ENCODE results near the gene MYO7A.
"Not testable (repeated sequence)": the region's sequence is repeated elsewhere in the genome, so short reads cannot be mapped to it uniquely, and the experiment has no call there.

Gene MYO7A

GRCh38 chr11:77096591-77097019 is 31.4 kb upstream of the MYO7A start:
- no peaks in the 10 kb centered on the region for H4K20me1 ChIP-seq (ENCODE audit: insufficient read depth, low read length)

DNA sequence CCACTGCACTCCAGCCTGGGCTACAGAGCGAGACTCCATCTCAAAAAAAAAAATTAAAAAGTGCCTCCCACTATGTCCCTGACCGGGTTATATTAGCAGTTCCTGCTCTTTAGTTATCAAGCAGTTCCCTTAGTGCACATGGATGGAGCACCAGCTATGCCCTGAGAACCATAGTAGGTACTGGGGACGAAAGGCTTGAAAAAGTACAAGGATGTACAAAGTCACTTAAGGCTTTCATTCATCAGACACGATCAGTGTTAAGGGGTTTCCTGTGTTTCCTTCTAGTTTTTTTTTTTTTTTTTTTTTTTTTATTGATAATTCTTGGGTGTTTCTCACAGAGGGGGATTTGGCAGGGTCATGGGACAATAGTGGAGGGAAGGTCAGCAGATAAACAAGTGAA is 30.9 kb upstream of the MYO7A start:
- not testable (repeated sequence) for H3K4me3 ChIP-seq (ENCODE audit: low read length); H3K4me1 ChIP-seq (ENCODE audit: low read length); H3K27ac ChIP-seq (ENCODE audit: low read length); H3F3A ChIP-seq (ENCODE audit: insufficient read depth, low read length); H3K9ac ChIP-seq (ENCODE audit: low read length); H3K9me3 ChIP-seq (replicated peaks; ENCODE audit: insufficient read depth, low read length); H3K36me3 ChIP-seq (replicated peaks; ENCODE audit: insufficient read depth, low read length); H3K79me2 ChIP-seq (ENCODE audit: low read length); H3K27me3 ChIP-seq (replicated peaks; ENCODE audit: insufficient read depth, low read length); H4K20me1 ChIP-seq (ENCODE audit: insufficient read depth, low read length); H3K4me2 ChIP-seq (ENCODE audit: low read depth, low read length); DNase-seq; H3K9me2 ChIP-seq (replicated peaks; ENCODE audit: insufficient read depth, low read length); H2AFZ ChIP-seq (ENCODE audit: low read length)

More at GRCh38 chr11:77096591-77097019, 31.4 kb upstream of the MYO7A start:
- H3K9ac ChIP-seq (ENCODE audit: low read length), result no peak overlapping the region
- H3K27me3 ChIP-seq (replicated peaks; ENCODE audit: insufficient read depth, low read length), result 0 out of 2 replicates have a peak, but pooled peaks cover 4% of the 10 kb centered on the region
- H2AFZ ChIP-seq (ENCODE audit: low read length), result no peak overlapping the region
- no peaks in the 10 kb centered on the region for H3K9me3 ChIP-seq (replicated peaks; ENCODE audit: insufficient read depth, low read length)
- H3K36me3 ChIP-seq (replicated peaks; ENCODE audit: insufficient read depth, low read length), result no peaks in the 10 kb centered on the region
- no peak for TF ChIP-seq EZH2 (optimal IDR thresholded peaks at IDR 0.05; ENCODE audit: low read depth, low read length)
- TF ChIP-seq, protein P1, sequence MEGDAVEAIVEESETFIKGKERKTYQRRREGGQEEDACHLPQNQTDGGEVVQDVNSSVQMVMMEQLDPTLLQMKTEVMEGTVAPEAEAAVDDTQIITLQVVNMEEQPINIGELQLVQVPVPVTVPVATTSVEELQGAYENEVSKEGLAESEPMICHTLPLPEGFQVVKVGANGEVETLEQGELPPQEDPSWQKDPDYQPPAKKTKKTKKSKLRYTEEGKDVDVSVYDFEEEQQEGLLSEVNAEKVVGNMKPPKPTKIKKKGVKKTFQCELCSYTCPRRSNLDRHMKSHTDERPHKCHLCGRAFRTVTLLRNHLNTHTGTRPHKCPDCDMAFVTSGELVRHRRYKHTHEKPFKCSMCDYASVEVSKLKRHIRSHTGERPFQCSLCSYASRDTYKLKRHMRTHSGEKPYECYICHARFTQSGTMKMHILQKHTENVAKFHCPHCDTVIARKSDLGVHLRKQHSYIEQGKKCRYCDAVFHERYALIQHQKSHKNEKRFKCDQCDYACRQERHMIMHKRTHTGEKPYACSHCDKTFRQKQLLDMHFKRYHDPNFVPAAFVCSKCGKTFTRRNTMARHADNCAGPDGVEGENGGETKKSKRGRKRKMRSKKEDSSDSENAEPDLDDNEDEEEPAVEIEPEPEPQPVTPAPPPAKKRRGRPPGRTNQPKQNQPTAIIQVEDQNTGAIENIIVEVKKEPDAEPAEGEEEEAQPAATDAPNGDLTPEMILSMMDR (IDR thresholded peaks at IDR 0.05; ENCODE audit: low read length), result no peak
- TF ChIP-seq EZH2phosphoT487 (IDR thresholded peaks at IDR 0.05; ENCODE audit: low read length), result no peak
- H3K9me2 ChIP-seq (replicated peaks; ENCODE audit: insufficient read depth, low read length), result no peaks in the 10 kb centered on the region
- no peak overlapping the region for H3K27ac ChIP-seq (ENCODE audit: low read length)
- no peaks in the 10 kb centered on the region for H3K4me1 ChIP-seq (ENCODE audit: low read length)
- no peak overlapping the region for H3K4me3 ChIP-seq (ENCODE audit: low read length)
- H3K4me2 ChIP-seq (ENCODE audit: low read depth, low read length), result no peak overlapping the region
- H3K79me2 ChIP-seq (ENCODE audit: low read length), result no peaks in the 10 kb centered on the region
- H3F3A ChIP-seq (ENCODE audit: insufficient read depth, low read length), result no peaks in the 10 kb centered on the region
- DNase-seq, result no peak

DNA sequence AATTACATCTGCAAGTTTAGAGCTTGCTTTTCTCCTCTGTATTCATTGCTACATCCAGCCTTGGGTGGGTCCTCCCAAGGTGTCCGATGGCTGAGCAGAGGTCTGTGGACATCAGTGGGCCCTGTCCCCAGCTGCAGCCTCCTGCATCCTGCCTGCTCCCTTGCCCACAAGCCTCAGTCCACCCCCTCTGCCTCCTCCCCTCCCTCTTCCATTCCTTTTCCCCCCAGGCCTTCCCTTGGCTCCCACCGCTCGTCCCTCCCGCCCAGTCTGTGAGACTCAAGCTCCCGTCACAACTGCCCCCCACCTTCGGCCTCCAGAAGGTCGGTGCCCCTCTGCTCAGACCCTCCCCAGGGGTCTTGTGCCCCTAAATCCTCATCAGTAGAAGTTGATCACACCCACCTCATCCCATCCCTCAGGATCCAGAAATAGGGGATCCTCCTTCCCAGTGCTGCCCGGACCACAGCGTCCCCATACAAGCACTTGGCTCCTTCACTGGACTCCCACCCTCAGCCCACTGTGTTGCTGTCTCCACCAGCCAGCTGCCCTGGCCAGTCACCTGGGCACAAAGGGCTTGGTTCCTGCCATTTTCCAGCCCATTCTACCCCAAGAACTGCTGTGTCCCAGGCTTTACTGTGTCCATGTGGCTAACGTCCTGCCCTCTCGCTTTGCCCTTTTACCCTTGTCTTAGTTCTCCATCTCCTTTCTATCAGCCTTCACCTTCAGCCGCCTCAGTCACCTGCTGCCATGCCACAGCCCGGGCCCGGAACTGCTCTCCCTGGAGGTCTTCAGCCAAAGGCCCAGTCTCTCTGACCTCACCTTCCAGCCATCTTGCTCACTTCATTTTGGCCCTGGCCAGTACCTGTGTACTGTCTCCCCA is 27.6 kb upstream of the MYO7A start:
- Histone ChIP-seq H2AFZ (ENCODE audit: low read length) (no peak overlapping the region), H4K20me1 (ENCODE audit: insufficient read depth, low read length) (no peaks in the 10 kb centered on the region), H3K27ac (ENCODE audit: low read length) (no peak overlapping the region), H3F3A (ENCODE audit: insufficient read depth, low read length) (no peaks in the 10 kb centered on the region), H3K4me1 (ENCODE audit: low read length) (no peaks in the 10 kb centered on the region), H3K9me3 (replicated peaks; ENCODE audit: insufficient read depth, low read length) (no peaks in the 10 kb centered on the region), H3K79me2 (ENCODE audit: low read length) (no peaks in the 10 kb centered on the region), H3K27me3 (replicated peaks; ENCODE audit: insufficient read depth, low read length) (peaks cover 8% of the 10 kb centered on the region; the same call in 1 of the 2 replicates), H3K4me2 (ENCODE audit: low read depth, low read length) (no peak overlapping the region), H3K36me3 (replicated peaks; ENCODE audit: insufficient read depth, low read length) (no peaks in the 10 kb centered on the region), H3K9ac (ENCODE audit: low read length) (no peak overlapping the region), H3K4me3 (ENCODE audit: low read length) (no peak overlapping the region), H3K9me2 (replicated peaks; ENCODE audit: insufficient read depth, low read length) (no peaks in the 10 kb centered on the region)
- DNase-seq, result no peak
- TF ChIP-seq EZH2 (optimal IDR thresholded peaks at IDR 0.05; ENCODE audit: low read depth, low read length) (no peak), EZH2phosphoT487 (IDR thresholded peaks at IDR 0.05; ENCODE audit: low read length) (no peak)
- TF ChIP-seq, protein P1 (IDR thresholded peaks at IDR 0.05; ENCODE audit: low read length), result no peak

- no peaks in the 10 kb centered on the region for H3K4me1 ChIP-seq (ENCODE audit: low read length)
- no peak overlapping the region for H3K4me2 ChIP-seq (ENCODE audit: low read depth, low read length)
- peak; percentile 17 for DNase-seq
- no peak overlapping the region for H3K27ac ChIP-seq (ENCODE audit: low read length)
- H3F3A ChIP-seq (ENCODE audit: insufficient read depth, low read length), result no peaks in the 10 kb centered on the region
- H3K36me3 ChIP-seq (replicated peaks; ENCODE audit: insufficient read depth, low read length), result no peaks in the 10 kb centered on the region
- TF ChIP-seq EZH2phosphoT487 (IDR thresholded peaks at IDR 0.05; ENCODE audit: low read length), result no peak
- no peak for TF ChIP-seq EZH2 (optimal IDR thresholded peaks at IDR 0.05; ENCODE audit: low read depth, low read length)
- TF ChIP-seq, protein P1 (IDR thresholded peaks at IDR 0.05; ENCODE audit: low read length), result peak; percentile 60
- no peak overlapping the region for H2AFZ ChIP-seq (ENCODE audit: low read length)
- no peak overlapping the region for H3K9ac ChIP-seq (ENCODE audit: low read length)
- H3K79me2 ChIP-seq (ENCODE audit: low read length), result no peaks in the 10 kb centered on the region
- no peaks in the 10 kb centered on the region for H4K20me1 ChIP-seq (ENCODE audit: insufficient read depth, low read length)
- H3K27me3 ChIP-seq (replicated peaks; ENCODE audit: insufficient read depth, low read length), result peaks cover 8% of the 10 kb centered on the region; the same call in 1 of the 2 replicates
- no peaks in the 10 kb centered on the region for H3K9me3 ChIP-seq (replicated peaks; ENCODE audit: insufficient read depth, low read length)
- H3K9me2 ChIP-seq (replicated peaks; ENCODE audit: insufficient read depth, low read length), result no peaks in the 10 kb centered on the region
- H3K4me3 ChIP-seq (ENCODE audit: low read length), result no peak overlapping the region
These were observed 27.0 kb upstream of the MYO7A start for GRCh38 chr11:77101043-77101537.

Data from MM.1S (cell line).